WTC11 (cell line): ENCODE results near the gene LILRB3.

ENCODE experiments used
- CTCF ChIP-seq: fragments of 200-600 bp; IDR thresholded peaks from 2 replicates; pipeline ENCODE4 v1.8.0; 2022; ENCODE audit warnings: antibody characterized with exemption
- KAT7 ChIP-seq: sonication (generic); formaldehyde crosslinking; IDR thresholded peaks from 2 replicates; pipeline ENCODE4 v1.8.1; 2023; ENCODE audit warnings: missing genetic modification reagents, mild to moderate bottlenecking, borderline replicate concordance

GRCh38 chr19:54178581-54179261 lies 44.1 kb downstream of the LILRB3 start:
- TF ChIP-seq CTCF: no peak
- TF ChIP-seq KAT7 (CRISPR knock-in tag): no peak
